Spleen (tissue), 11 donors: ENCODE measurements around the gene IL32. TPM values are rescaled to one million over a fixed set of nuclear protein-coding genes. Genes with fewer than 3 reads are reported as not detected.
"Not testable (repeated sequence)": the region's sequence is repeated elsewhere in the genome, so short reads cannot be mapped to it uniquely, and the experiment has no call there.

ENCODE experiments used
- DNase-seq: peaks from one replicate; pipeline ENCODE4 v3.0.0-alpha.2; 2020
- H3K27ac ChIP-seq, 8 donors: fragments of 200-600 bp; sonication (generic) in 7 of 8; 1 replicate in 4 of 8; 2 replicates in 4 of 8; pipeline versions ENCODE4 v1.5.0 to v1.8.0; 2016 to 2021; ENCODE audit warnings: inconsistent platforms in 4 of 8, mild to moderate bottlenecking in 4 of 8, moderate library complexity in 1 of 8
- H3K27me3 ChIP-seq, 7 donors: fragments of 200-600 bp; sonication (generic) in 6 of 7; replicated peaks in 1 of 7; 1 replicate in 4 of 7; 2 replicates in 3 of 7; pipeline versions ENCODE4 v1.5.0 to v1.8.0; 2016 to 2021; ENCODE audit warnings: inconsistent platforms in 3 of 7, mild to moderate bottlenecking in 1 of 7
- H3K36me3 ChIP-seq, 6 donors: fragments of 200-600 bp; sonication (generic) in 5 of 6; 1 replicate in 4 of 6; 2 replicates in 2 of 6; pipeline versions ENCODE4 v1.5.0 to v1.8.0; 2016 to 2021; ENCODE audit warnings: inconsistent platforms in 2 of 6
- H3K4me1 ChIP-seq, 6 donors: fragments of 200-600 bp; sonication (generic) in 5 of 6; 1 replicate in 3 of 6; 2 replicates in 3 of 6; pipeline versions ENCODE4 v1.5.0 to v1.8.0; 2016 to 2021; ENCODE audit warnings: inconsistent platforms in 3 of 6
- H3K4me3 ChIP-seq, 8 donors: fragments of 200-600 bp; sonication (generic) in 7 of 8; 1 replicate in 4 of 8; 2 replicates in 4 of 8; pipeline versions ENCODE4 v1.5.0 to v1.8.0; 2016 to 2021; ENCODE audit warnings: inconsistent platforms in 4 of 8, mild to moderate bottlenecking in 4 of 8, moderate library complexity in 2 of 8
- H3K9me3 ChIP-seq, 8 donors: fragments of 200-600 bp; sonication (generic) in 7 of 8; 1 replicate in 4 of 8; 2 replicates in 4 of 8; pipeline versions ENCODE4 v1.5.0 to v1.8.0; 2016 to 2021; ENCODE audit warnings: inconsistent platforms in 4 of 8
- POLR2A ChIP-seq, 3 donors: fragments of 450-650 bp; IDR thresholded peaks; one replicate each; pipeline ENCODE4 v1.5.1; 2017; ENCODE audit warnings: antibody characterized with exemption in 3 of 3, mild to moderate bottlenecking in 1 of 3
- POLR2AphosphoS5 ChIP-seq, 3 donors: sonication (generic); formaldehyde crosslinking; IDR thresholded peaks; one replicate each; pipeline ENCODE4 v1.5.1; 2017; ENCODE audit warnings: antibody characterized with exemption in 3 of 3
- WGBS, 5 donors: extraction: QIAGEN DNeasy Blood & Tissue Kit in 3 of 5; methylation state at CpG; one replicate each; pipeline versions ENCODE4 v1.1.5 to v1.1.7; 2013 to 2018; 5-methylcytosine and 5-hydroxymethylcytosine counted together
- intact Hi-C: fragments of 100-400 bp; cut with DNase I; formaldehyde crosslinking; loops from one replicate; pipeline ENCODE4 v1.15.0; 2023; ENCODE audit warnings: low total_unique reads
- polyA plus RNA-seq, 3 donors: library from polyadenylated mRNA; stranded (reverse); fragments of 200-250 nt; gene quantifications; one replicate each; pipeline ENCODE4 v1.2.1, GENCODE V29; 2013
- total RNA-seq, 7 donors: library from RNA; depleted of rRNA in 3 of 7; stranded (reverse); fragments of >200 nt in 3 of 7; fragmentation: NEBNext Ultra II Directional in 4 of 7; extraction: Animal tissue kit (Norgen Biotek cat#: 25700) in 4 of 7; gene quantifications; one replicate each; pipeline versions ENCODE4 v1.1.0 to v1.2.1, GENCODE V29; 2016 to 2021
- TF ChIP-seq, protein P1 (sequence below), 11 experiments: fragments of 200-600 bp in 7 of 11; fragments of 450-650 bp in 4 of 11; sonication (generic) in 4 of 11; IDR thresholded peaks in 8 of 11; conservative IDR thresholded peaks in 3 of 11; 1 replicate in 7 of 11; 2 replicates in 4 of 11; pipeline versions ENCODE4 v1.4.0 to v1.8.0; 2016 to 2021; ENCODE audit warnings: antibody characterized with exemption in 11 of 11, inconsistent platforms in 4 of 11, mild to moderate bottlenecking in 1 of 11
- donor health status: healthy with polysubstance abuse.
- donor health status: DM: no; HTN: no; CAD: no; lungs with moderate emphysema.
- donor health status: DM: no; HTN: no; CAD: no.
- donor health status: Bipolar disorder and iron deficiency.
- donor health status: healthy.
- donor health status: DM: no; HTN: no; CAD: no.
- donor health status: DM: yes; HTN: yes; CAD: no.

Gene IL32
- total and polyA plus RNA-seq, 10 donors = 171 to 624 (median 293) TPM

DNA sequence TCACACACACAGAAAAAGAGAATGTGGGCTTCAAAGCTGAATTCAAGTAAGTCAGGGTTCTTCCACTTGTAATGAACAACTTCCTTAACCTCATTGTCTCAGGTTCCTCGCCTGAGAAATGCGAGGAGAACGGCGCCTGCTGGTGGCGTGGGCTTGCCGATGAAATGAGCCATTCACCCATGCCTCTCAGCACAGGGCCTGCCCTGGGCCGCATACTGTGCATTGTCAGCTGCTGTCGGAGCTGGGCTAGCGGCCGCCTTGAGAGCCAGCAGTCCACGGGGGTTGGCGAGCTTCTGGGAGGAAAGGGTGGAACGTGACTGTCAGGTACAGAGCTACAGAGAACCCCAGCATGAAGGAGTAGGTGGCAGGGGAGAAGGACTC is 12.1 kb upstream of the IL32 start:
- H3K36me3 ChIP-seq = peaks cover 0 to 46% (median 0%) of the 10 kb centered on the region in 6 donors
- H3K4me3 ChIP-seq = peak overlapping the region in 1 of 8 donors; percentile 37
- not testable (repeated sequence) for DNase-seq, H3K9me3 ChIP-seq
- intact Hi-C loops = loop anchor here (10.0 kb wide), 1 partner anchor 111 kb away; no protein-coding TSS in a partner anchor
- 58 to 93% (median 76%) methylated on average over 6 to 13 of the region's 13 CpGs for WGBS, 5 donors
- H3K4me1 ChIP-seq = peaks cover 15 to 85% (median 36%) of the 10 kb centered on the region in 6 donors
- peak in 1 of 3 donors; percentile 50 for TF ChIP-seq POLR2AphosphoS5 (IDR thresholded peaks at IDR 0.05)
- peaks cover 0 to 22% (median 0%) of the 10 kb centered on the region in 7 donors for H3K27me3 ChIP-seq
- H3K27ac ChIP-seq = peak overlapping the region in 7 of 8 donors; percentile 46 to 95 (median 73)

DNA sequence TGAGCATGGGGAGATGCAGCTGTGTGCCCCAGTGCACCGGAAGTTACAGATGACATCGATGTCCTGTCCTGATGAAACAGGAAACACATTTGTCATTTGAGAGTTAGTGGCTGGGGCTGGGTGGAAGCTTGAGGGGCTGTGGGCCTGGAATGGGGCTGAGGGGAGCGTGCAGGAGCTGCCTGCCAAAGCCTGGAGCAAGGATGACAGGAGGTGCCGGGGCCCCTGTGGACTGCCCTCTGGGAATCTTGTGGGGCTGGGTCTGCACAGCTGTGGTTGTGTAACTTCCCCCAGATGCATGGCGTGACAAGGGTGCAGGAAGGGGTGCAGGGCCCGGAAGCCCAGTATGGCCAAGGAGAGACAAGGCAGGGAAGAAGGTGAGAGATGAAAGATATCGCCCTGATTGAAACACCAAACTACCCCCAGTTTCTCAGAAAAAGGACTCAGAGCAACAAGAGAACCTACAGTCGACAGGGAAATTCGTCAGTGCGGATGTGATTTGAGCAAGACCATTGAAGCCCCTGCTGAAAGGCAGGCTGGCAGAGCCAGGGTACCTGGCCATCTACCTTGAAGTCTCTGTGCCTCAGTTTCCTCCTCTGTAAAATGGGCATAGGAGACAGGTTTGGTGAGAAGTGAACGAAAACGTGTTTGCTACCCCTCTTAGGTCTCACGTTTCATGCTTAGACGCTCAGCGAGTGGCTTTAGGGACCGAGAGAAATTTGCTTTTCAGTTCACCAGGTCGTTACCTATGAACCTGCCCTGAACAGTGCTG is 10.3 kb upstream of the IL32 start:
- DNase-seq = peak; percentile 86

DNA sequence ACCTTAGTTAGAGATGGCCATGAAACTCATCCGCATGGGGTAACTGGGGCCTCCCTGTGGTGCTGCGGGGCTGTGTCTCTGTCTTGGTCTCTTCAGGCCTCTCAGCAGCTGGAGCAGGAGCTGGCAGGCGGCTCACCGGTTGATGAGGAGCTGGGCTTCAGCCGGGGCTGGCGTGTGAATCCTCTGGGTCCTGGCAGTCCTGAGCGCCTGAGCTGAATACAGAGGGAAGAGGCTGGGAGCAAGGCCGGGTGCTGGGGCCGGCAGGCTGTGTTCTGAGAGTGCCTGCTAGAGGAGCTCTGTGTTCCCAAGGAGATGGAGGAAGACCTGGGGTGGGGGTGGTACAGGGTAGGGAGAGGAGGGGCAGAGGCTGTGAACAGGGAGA is 9.7 kb upstream of the IL32 start:
- H3K36me3 ChIP-seq = peaks cover 0 to 44% (median 0%) of the 10 kb centered on the region in 6 donors
- peak; percentile 79 for DNase-seq
- 77 to 84% (median 81%) methylated on average over 8 to 9 of the region's 9 CpGs for WGBS, 5 donors
- intact Hi-C loops = loop anchor here (5.0 to 10.0 kb wide), 2 partner anchors 72 to 109 kb away; no protein-coding TSS in a partner anchor
- H3K27ac ChIP-seq = peak overlapping the region in 7 of 8 donors; percentile 68 to 96 (median 80)
- TF ChIP-seq POLR2AphosphoS5 (IDR thresholded peaks at IDR 0.05) = peak in 1 of 3 donors; percentile 32
- not testable (repeated sequence) for H3K9me3 ChIP-seq, H3K27me3 ChIP-seq
- H3K4me1 ChIP-seq = peaks cover 21 to 85% (median 55%) of the 10 kb centered on the region in 6 donors
- H3K4me3 ChIP-seq = peak overlapping the region in 3 of 8 donors; percentile 1 to 50 (median 6)

More for the DNA sequence above, 10.3 kb upstream of the IL32 start:
- Histone ChIP-seq H3K9me3 (no peaks in the 10 kb centered on the region), H3K27me3 (peaks cover 0 to 4% (median 0%) of the 10 kb centered on the region in 7 donors), H3K36me3 (peaks cover 0 to 46% (median 0%) of the 10 kb centered on the region in 6 donors), H3K4me1 (peaks cover 19 to 85% (median 51%) of the 10 kb centered on the region in 6 donors), H3K27ac (peak overlapping the region; percentile 37 to 96 (median 76)), H3K4me3 (peak overlapping the region in 3 of 8 donors; percentile 6 to 50 (median 17))
- 46 to 61% (median 48%) methylated on average over 17 of the region's 17 CpGs for WGBS, 5 donors
- intact Hi-C loops = loop anchor here (5.0 to 10.0 kb wide), 2 partner anchors 72 to 110 kb away; no protein-coding TSS in a partner anchor
- TF ChIP-seq, protein P1, sequence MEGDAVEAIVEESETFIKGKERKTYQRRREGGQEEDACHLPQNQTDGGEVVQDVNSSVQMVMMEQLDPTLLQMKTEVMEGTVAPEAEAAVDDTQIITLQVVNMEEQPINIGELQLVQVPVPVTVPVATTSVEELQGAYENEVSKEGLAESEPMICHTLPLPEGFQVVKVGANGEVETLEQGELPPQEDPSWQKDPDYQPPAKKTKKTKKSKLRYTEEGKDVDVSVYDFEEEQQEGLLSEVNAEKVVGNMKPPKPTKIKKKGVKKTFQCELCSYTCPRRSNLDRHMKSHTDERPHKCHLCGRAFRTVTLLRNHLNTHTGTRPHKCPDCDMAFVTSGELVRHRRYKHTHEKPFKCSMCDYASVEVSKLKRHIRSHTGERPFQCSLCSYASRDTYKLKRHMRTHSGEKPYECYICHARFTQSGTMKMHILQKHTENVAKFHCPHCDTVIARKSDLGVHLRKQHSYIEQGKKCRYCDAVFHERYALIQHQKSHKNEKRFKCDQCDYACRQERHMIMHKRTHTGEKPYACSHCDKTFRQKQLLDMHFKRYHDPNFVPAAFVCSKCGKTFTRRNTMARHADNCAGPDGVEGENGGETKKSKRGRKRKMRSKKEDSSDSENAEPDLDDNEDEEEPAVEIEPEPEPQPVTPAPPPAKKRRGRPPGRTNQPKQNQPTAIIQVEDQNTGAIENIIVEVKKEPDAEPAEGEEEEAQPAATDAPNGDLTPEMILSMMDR (IDR thresholded peaks at IDR 0.05 in 8 of 11, conservative IDR thresholded peaks at IDR 0.05 in 3 of 11) = no peak
- TF ChIP-seq POLR2AphosphoS5 (IDR thresholded peaks at IDR 0.05) = peak; percentile 41 to 81 (median 76)

DNA sequence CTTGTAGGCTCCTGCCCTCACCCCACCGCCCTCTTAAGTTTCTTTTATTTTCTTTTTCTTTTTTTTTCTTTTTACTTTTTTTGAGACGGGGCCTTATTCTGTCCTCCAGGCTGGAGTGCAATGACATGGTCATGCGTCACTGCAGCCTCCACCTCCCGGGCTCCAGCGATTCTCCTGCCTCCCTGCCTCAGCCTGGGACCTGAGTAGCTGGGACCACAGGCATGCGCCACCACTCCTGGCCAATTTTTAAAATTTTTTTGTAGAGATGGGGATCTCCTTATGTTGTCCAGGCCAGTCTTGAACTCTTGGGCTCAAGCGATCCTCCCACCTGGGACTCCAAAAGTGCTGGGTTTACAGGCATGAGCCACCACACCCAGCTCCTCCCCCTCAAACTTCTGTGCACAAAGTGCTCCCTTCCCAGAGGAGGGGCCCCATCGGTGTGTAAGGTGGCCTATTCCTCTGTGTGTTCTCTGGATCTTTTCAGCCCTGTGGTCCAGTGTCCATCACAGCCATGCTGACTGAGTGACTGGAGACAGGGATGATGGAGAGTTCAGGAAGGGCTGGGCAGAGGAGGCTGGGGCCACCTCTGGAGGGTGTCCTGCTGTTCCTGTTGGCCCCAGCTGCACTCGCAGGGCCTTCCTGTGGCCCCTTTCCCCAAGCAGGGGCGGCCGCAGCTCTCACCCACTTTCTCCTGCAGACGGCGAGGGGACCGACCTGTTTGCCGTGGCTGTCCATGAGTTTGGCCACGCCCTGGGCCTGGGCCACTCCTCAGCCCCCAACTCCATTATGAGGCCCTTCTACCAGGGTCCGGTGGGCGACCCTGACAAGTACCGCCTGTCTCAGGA is 8.9 kb upstream of the IL32 start:
- H3K4me1 ChIP-seq = peaks cover 21 to 85% (median 56%) of the 10 kb centered on the region in 6 donors
- H3K36me3 ChIP-seq = peaks cover 0 to 44% (median 0%) of the 10 kb centered on the region in 6 donors
- no peaks in the 10 kb centered on the region for H3K27me3 ChIP-seq
- H3K9me3 ChIP-seq = no peaks in the 10 kb centered on the region
- DNase-seq = peak; percentile 64
- intact Hi-C loops = loop anchor here (5.0 to 10.0 kb wide), 2 partner anchors 71 to 108 kb away; no protein-coding TSS in a partner anchor
- H3K4me3 ChIP-seq = peak overlapping the region in 1 of 8 donors; percentile 13
- H3K27ac ChIP-seq = peak overlapping the region in 6 of 8 donors; percentile 15 to 96 (median 82)
- TF ChIP-seq POLR2A (IDR thresholded peaks at IDR 0.05) (no peak), POLR2AphosphoS5 (IDR thresholded peaks at IDR 0.05) (peak in 1 of 3 donors; percentile 50)
- TF ChIP-seq, protein P1 (IDR thresholded peaks at IDR 0.05 in 8 of 11, conservative IDR thresholded peaks at IDR 0.05 in 3 of 11) = no peak
- WGBS, 5 donors = 78 to 92% (median 85%) methylated on average over 17 to 19 of the region's 19 CpGs
